HepG2 (cell line): ENCODE data around the gene ANAPC2. TPM values are rescaled to one million over a fixed set of nuclear protein-coding genes. Genes with fewer than 3 reads are reported as not detected.

Experiments
- AGO1 ChIP-seq: fragments of 200-400 bp; formaldehyde crosslinking; IDR thresholded peaks from 2 replicates; pipeline ENCODE4 v1.6.1; 2017; ENCODE audit warnings: mild to moderate bottlenecking, low read depth, low read length, moderate library complexity; ENCODE audit not compliant: poor library complexity, severe bottlenecking
- HOXA5 ChIP-seq: sonication (generic); formaldehyde crosslinking; IDR thresholded peaks from 2 replicates; pipeline ENCODE4 v1.4.0; 2020; ENCODE audit warnings: missing genetic modification reagents
- HOXD1 ChIP-seq: sonication (generic); formaldehyde crosslinking; IDR thresholded peaks from 2 replicates; pipeline ENCODE4 v1.5.0; 2020; ENCODE audit warnings: missing genetic modification reagents
- MLLT10 ChIP-seq: sonication (generic); formaldehyde crosslinking; IDR thresholded peaks from 2 replicates; pipeline ENCODE4 v1.4.0; 2020; ENCODE audit warnings: missing genetic modification reagents
- MZF1 ChIP-seq: sonication (generic); formaldehyde crosslinking; IDR thresholded peaks from 2 replicates; pipeline ENCODE4 v1.8.1; 2023; ENCODE audit warnings: mild to moderate bottlenecking, missing genetic modification reagents, borderline replicate concordance
- SIX4 ChIP-seq: sonication (generic); formaldehyde crosslinking; IDR thresholded peaks from 2 replicates; pipeline ENCODE4 v1.4.0; 2020; ENCODE audit warnings: missing genetic modification reagents
- SOX13 ChIP-seq, 3 experiments: fragments of 450-650 bp in 1 of 3; sonication (generic) in 1 of 3; formaldehyde crosslinking in 1 of 3; IDR thresholded peaks in 2 of 3; conservative IDR thresholded peaks in 1 of 3; 2 replicates each; pipeline versions ENCODE4 v1.5.0 to v1.6.1; 2016 to 2020; ENCODE audit warnings: antibody characterized with exemption in 1 of 3, mild to moderate bottlenecking in 1 of 3, missing compliant biosample characterization in 1 of 3, missing genetic modification reagents in 1 of 3, moderate library complexity in 1 of 3
- SRSF9 ChIP-seq: fragments of 200-400 bp; formaldehyde crosslinking; IDR thresholded peaks from 2 replicates; pipeline ENCODE4 v1.6.1; 2018; ENCODE audit warnings: borderline replicate concordance, mild to moderate bottlenecking, low read depth, low read length; ENCODE audit not compliant: insufficient read depth, poor library complexity, severe bottlenecking
- TAF15 ChIP-seq: fragments of 200-400 bp; formaldehyde crosslinking; IDR thresholded peaks from one replicate; pipeline ENCODE4 v1.6.1; 2018; ENCODE audit warnings: mild to moderate bottlenecking, low read depth, low read length; ENCODE audit not compliant: poor library complexity, severe bottlenecking
- TMF1 ChIP-seq: sonication (generic); formaldehyde crosslinking; IDR thresholded peaks from 2 replicates; pipeline ENCODE4 v1.8.1; 2022; ENCODE audit warnings: low read depth, missing genetic modification reagents
- ZNF607 ChIP-seq: sonication (generic); formaldehyde crosslinking; IDR thresholded peaks from 2 replicates; pipeline ENCODE4 v1.5.1; 2020; ENCODE audit warnings: missing genetic modification reagents, mild to moderate bottlenecking, borderline replicate concordance
- polyA plus RNA-seq, 8 experiments: library from polyadenylated mRNA; depleted of rRNA in 3 of 8; stranded (reverse) in 7 of 8; unstranded in 1 of 8; fragments of >200 nt; fragmentation: Illumina TruSeq in 4 of 8; extraction: Trizol in 4 of 8; gene quantifications; 2 replicates each; pipeline versions ENCODE4 v1.2.1 to v1.2.3, GENCODE V29; 2011 to 2016; ENCODE audit warnings: low read depth in 4 of 8, missing spikeins in 1 of 8, mixed read lengths in 1 of 8; ENCODE audit not compliant: insufficient read depth in 1 of 8
- total RNA-seq, 5 experiments: library from RNA; depleted of rRNA; stranded (reverse); fragments of >200 nt; fragmentation: Illumina TruSeq; extraction: Trizol; gene quantifications; 2 replicates each; pipeline ENCODE4 v1.2.3, GENCODE V29; 2016; ENCODE audit warnings: low read depth in 1 of 5
- TF ChIP-seq, protein P1 (sequence below): sonication (generic); formaldehyde crosslinking; IDR thresholded peaks from 2 replicates; pipeline ENCODE4; 2020; ENCODE audit warnings: missing genetic modification reagents, mild to moderate bottlenecking, borderline replicate concordance
- TF ChIP-seq, protein P2 (sequence below): sonication (generic); formaldehyde crosslinking; IDR thresholded peaks from 2 replicates; pipeline ENCODE4 v1.4.0; 2020; ENCODE audit warnings: low read depth, mild to moderate bottlenecking, missing genetic modification reagents
- TF ChIP-seq, protein P3 (sequence below): sonication (generic); formaldehyde crosslinking; IDR thresholded peaks from 2 replicates; pipeline ENCODE4 v1.9.0; 2021; ENCODE audit warnings: missing genetic modification reagents, borderline replicate concordance
- TF ChIP-seq, protein P4 (sequence below): conservative IDR thresholded peaks from 2 replicates; pipeline ENCODE4 v1.6.1; 2018; ENCODE audit warnings: missing genetic modification reagents
- TF ChIP-seq, protein P5 (sequence below): sonication (generic); formaldehyde crosslinking; IDR thresholded peaks from 2 replicates; pipeline ENCODE4 v1.5.0; 2020; ENCODE audit warnings: mild to moderate bottlenecking, missing genetic modification reagents

The ANAPC2 gene
- total and polyA plus RNA-seq, 2 of the 13 experiments (the other 11 are each of a cell fraction or from before 2014, with no cell fraction given) = 12.3 to 15.4 TPM

DNA sequence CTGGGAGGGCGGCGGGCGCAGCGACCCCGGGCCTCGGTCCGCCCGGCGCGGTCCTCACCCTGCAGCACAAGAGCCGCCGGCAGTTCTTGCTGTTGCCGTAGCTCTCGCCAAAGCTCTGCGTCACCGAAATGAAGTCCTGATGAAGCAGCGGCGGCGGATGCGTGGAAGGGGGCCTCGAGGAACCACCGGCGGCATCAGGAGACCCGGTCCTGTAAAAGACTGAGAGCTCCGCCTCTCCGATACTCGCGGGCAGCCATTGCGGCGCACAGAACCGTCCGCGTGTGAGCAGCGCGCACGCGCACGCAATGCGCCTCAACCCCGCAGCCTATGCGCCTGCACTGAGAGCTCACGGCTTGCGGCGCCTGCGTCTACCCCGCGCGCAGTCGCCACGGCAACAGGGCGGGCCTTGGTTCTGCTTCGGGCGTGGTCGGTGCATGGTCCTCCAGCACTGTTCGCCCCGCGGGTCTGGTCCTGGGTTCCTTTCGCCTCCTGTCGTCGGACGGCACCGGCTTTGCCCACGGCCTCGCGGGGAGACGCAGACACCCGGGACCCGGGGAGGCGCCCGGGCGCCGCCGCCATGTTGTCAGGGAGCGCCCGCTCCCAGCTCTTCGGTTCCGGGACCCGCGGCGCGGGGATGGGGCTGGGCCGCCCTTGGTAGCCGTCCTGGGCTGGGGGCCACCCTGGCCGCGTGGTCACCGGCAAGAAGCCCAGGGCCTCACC, 58.7 kb downstream of the ANAPC2 start (continued):
- TF ChIP-seq, protein P1, sequence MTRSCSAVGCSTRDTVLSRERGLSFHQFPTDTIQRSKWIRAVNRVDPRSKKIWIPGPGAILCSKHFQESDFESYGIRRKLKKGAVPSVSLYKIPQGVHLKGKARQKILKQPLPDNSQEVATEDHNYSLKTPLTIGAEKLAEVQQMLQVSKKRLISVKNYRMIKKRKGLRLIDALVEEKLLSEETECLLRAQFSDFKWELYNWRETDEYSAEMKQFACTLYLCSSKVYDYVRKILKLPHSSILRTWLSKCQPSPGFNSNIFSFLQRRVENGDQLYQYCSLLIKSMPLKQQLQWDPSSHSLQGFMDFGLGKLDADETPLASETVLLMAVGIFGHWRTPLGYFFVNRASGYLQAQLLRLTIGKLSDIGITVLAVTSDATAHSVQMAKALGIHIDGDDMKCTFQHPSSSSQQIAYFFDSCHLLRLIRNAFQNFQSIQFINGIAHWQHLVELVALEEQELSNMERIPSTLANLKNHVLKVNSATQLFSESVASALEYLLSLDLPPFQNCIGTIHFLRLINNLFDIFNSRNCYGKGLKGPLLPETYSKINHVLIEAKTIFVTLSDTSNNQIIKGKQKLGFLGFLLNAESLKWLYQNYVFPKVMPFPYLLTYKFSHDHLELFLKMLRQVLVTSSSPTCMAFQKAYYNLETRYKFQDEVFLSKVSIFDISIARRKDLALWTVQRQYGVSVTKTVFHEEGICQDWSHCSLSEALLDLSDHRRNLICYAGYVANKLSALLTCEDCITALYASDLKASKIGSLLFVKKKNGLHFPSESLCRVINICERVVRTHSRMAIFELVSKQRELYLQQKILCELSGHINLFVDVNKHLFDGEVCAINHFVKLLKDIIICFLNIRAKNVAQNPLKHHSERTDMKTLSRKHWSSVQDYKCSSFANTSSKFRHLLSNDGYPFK (CRISPR knock-in tag) = peak; percentile 45; the same call in 1 of the 2 replicates
- TF ChIP-seq, protein P2, sequence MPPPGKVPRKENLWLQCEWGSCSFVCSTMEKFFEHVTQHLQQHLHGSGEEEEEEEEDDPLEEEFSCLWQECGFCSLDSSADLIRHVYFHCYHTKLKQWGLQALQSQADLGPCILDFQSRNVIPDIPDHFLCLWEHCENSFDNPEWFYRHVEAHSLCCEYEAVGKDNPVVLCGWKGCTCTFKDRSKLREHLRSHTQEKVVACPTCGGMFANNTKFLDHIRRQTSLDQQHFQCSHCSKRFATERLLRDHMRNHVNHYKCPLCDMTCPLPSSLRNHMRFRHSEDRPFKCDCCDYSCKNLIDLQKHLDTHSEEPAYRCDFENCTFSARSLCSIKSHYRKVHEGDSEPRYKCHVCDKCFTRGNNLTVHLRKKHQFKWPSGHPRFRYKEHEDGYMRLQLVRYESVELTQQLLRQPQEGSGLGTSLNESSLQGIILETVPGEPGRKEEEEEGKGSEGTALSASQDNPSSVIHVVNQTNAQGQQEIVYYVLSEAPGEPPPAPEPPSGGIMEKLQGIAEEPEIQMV (CRISPR knock-in tag) = peak; percentile 68; the same call in 1 of the 2 replicates
- TF ChIP-seq SRSF9 (no peak), HOXD1 (CRISPR knock-in tag) (0 out of 2 replicates have a peak, but pooled peaks have one; percentile 76), TMF1 (CRISPR knock-in tag) (no peak), SOX13 (IDR thresholded peaks at IDR 0.05) (no peak), SOX13 (CRISPR knock-in tag; conservative IDR thresholded peaks at IDR 0.05 in 1 of 2, IDR thresholded peaks at IDR 0.05 in 1 of 2) (no peak), SIX4 (no peak), AGO1 (peak; percentile 88), MLLT10 (CRISPR knock-in tag) (no peak), MZF1 (no peak), HOXA5 (CRISPR knock-in tag) (peak; percentile 76; the same call in 1 of the 2 replicates), ZNF607 (peak; percentile 65; the same call in 1 of the 2 replicates), TAF15 (no peak)
- TF ChIP-seq, protein P3, sequence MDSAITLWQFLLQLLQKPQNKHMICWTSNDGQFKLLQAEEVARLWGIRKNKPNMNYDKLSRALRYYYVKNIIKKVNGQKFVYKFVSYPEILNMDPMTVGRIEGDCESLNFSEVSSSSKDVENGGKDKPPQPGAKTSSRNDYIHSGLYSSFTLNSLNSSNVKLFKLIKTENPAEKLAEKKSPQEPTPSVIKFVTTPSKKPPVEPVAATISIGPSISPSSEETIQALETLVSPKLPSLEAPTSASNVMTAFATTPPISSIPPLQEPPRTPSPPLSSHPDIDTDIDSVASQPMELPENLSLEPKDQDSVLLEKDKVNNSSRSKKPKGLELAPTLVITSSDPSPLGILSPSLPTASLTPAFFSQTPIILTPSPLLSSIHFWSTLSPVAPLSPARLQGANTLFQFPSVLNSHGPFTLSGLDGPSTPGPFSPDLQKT (CRISPR knock-in tag) = no peak
- TF ChIP-seq, protein P4, sequence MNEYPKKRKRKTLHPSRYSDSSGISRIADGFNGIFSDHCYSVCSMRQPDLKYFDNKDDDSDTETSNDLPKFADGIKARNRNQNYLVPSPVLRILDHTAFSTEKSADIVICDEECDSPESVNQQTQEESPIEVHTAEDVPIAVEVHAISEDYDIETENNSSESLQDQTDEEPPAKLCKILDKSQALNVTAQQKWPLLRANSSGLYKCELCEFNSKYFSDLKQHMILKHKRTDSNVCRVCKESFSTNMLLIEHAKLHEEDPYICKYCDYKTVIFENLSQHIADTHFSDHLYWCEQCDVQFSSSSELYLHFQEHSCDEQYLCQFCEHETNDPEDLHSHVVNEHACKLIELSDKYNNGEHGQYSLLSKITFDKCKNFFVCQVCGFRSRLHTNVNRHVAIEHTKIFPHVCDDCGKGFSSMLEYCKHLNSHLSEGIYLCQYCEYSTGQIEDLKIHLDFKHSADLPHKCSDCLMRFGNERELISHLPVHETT (CRISPR knock-in tag) = peak; percentile 12; the same call in 1 of the 2 replicates
- TF ChIP-seq, protein P5, sequence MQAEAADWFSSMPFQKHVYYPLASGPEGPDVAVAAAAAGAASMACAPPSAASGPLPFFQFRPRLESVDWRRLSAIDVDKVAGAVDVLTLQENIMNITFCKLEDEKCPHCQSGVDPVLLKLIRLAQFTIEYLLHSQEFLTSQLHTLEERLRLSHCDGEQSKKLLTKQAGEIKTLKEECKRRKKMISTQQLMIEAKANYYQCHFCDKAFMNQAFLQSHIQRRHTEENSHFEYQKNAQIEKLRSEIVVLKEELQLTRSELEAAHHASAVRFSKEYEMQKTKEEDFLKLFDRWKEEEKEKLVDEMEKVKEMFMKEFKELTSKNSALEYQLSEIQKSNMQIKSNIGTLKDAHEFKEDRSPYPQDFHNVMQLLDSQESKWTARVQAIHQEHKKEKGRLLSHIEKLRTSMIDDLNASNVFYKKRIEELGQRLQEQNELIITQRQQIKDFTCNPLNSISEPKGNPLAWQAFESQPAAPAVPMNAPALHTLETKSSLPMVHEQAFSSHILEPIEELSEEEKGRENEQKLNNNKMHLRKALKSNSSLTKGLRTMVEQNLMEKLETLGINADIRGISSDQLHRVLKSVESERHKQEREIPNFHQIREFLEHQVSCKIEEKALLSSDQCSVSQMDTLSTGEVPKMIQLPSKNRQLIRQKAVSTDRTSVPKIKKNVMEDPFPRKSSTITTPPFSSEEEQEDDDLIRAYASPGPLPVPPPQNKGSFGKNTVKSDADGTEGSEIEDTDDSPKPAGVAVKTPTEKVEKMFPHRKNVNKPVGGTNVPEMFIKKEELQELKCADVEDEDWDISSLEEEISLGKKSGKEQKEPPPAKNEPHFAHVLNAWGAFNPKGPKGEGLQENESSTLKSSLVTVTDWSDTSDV (CRISPR knock-in tag) = no peak
